Urinary bladder (tissue), 4 donors: ENCODE data around the gene SEC14L1. TPM values are rescaled to one million over a fixed set of nuclear protein-coding genes. Genes with fewer than 3 reads are reported as not detected.
A peak's percentile ranks its signal among the peaks of the same experiment; 100 is the strongest.
"Not testable (repeated sequence)": the region's sequence is repeated elsewhere in the genome, so short reads cannot be mapped to it uniquely, and the experiment has no call there.

ENCODE experiments used
- DNase-seq: peaks from one replicate; pipeline ENCODE4 v3.0.0-alpha.2; 2015; ENCODE audit errors: extremely low spot score
- H3K27ac ChIP-seq: one replicate; pipeline ENCODE4 v1.5.1; 2013; ENCODE audit warnings: low read depth, mild to moderate bottlenecking, moderate library complexity
- H3K36me3 ChIP-seq: one replicate; pipeline ENCODE4 v1.6.1; 2013; ENCODE audit warnings: mild to moderate bottlenecking, moderate library complexity; ENCODE audit not compliant: insufficient read depth
- H3K4me1 ChIP-seq: one replicate; pipeline ENCODE4 v1.6.1; 2013; ENCODE audit warnings: mild to moderate bottlenecking, moderate library complexity; ENCODE audit not compliant: insufficient read depth
- H3K4me3 ChIP-seq: one replicate; pipeline ENCODE4 v1.5.1; 2013; ENCODE audit warnings: low read depth, low read length
- WGBS: extraction: QIAGEN DNeasy Blood & Tissue Kit; methylation state at CpG from one replicate; pipeline ENCODE4 v1.1.7; 2013; 5-methylcytosine and 5-hydroxymethylcytosine counted together
- polyA plus RNA-seq: library from polyadenylated mRNA; stranded (reverse); fragments of 200-250 nt; gene quantifications from one replicate; pipeline ENCODE4 v1.2.3, GENCODE V29; 2013
- total RNA-seq: library from RNA; depleted of rRNA; stranded (reverse); fragments of >200 nt; gene quantifications from one replicate; pipeline ENCODE4 v1.2.3, GENCODE V29; 2014
- donor health status: healthy with polysubstance abuse.
- donor health status: healthy.

SEC14L1 gene
- total and polyA plus RNA-seq, 2 donors = 48.9 to 50.9 TPM

DNA sequence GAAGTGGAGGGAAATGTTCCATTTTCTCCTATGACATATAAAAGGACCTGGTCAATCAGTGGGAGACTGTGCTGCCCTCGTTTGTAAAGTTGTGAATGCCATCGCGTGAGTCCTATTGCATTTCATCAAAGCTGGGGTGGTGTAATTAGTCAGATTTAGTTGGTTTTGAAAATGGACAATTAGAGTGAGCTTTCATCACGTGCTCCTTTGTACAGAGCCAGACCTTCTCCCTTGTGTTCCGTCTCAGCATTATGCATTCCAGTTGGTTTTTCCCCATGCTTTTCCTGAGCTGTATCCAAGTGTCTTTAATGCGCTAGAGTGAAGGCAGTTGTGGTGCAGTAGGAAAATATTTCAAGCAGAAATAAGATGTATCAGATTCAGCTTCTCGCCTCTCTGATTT is 10.4 kb downstream of the SEC14L1 start:
- Histone ChIP-seq H3K4me1 (no peaks in the 10 kb centered on the region), H3K36me3 (no peaks in the 10 kb centered on the region), H3K4me3 (no peak overlapping the region), H3K27ac (no peak overlapping the region)
- WGBS = 70% methylated on average over 7 of the region's 7 CpGs
- no peak for DNase-seq

GRCh38 chr17:77152056-77152455 is 11.3 kb downstream of the SEC14L1 start:
- 85% methylated on average over 6 of the region's 6 CpGs for WGBS
- not testable (repeated sequence) for H3K36me3 ChIP-seq, H3K4me1 ChIP-seq, H3K4me3 ChIP-seq, DNase-seq, H3K27ac ChIP-seq

DNA sequence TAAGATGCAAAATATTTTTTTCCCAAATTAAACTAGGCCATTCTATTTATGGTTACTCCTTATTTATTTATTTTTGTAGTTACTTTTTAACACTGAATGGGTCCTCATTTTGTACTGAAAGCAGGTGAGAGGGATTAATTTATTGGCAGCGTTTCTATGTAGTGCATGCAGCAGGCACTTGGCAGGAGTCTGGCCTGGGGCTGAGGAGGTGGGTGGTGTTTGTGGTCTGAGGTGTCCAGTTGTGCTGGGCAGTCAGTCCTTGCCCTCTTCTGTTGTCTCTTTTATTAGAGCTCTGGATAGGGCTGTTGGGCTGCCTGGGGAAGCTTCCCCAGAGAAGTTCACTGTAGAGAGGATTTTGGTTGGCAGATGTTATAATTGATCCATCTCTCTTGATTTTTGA is 12.7 kb downstream of the SEC14L1 start:
- Histone ChIP-seq H3K36me3 (no peaks in the 10 kb centered on the region), H3K27ac (no peak overlapping the region), H3K4me3 (no peak overlapping the region), H3K4me1 (no peaks in the 10 kb centered on the region)
- DNase-seq = no peak
- 30% methylated on average over 1 of the region's 1 CpG for WGBS

DNA sequence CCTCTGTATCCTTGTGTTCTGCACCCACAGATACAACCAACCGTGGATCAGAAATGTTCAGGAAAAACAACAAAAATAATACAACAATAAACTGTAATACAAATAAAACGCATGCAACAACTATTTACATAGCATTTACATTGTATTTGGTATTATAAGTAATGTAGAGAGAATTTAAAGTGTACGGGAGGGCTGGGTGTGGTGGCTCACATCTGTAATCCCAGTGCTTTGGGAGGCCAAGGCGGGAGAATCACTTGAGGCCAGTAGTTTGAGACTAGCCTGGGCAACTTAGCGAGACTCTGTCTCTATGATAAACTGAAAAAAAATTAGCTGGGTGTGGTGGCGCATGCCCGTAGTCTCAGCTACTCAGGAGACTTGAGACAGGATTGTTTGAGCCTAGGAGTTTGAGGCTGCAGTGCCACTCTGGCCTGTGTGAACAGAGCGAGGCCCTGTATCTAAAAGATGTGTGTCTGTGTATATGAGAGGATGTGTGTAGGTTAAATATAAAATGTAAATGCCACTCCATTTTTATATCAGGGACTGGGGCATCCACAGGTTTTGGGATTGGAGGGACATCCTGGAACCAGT is 13.3 kb downstream of the SEC14L1 start:
- Histone ChIP-seq H3K4me1 (no peaks in the 10 kb centered on the region), H3K36me3 (no peaks in the 10 kb centered on the region), H3K27ac (no peak overlapping the region), H3K4me3 (no peak overlapping the region)
- 83% methylated on average over 8 of the region's 8 CpGs for WGBS
- no peak for DNase-seq

DNA sequence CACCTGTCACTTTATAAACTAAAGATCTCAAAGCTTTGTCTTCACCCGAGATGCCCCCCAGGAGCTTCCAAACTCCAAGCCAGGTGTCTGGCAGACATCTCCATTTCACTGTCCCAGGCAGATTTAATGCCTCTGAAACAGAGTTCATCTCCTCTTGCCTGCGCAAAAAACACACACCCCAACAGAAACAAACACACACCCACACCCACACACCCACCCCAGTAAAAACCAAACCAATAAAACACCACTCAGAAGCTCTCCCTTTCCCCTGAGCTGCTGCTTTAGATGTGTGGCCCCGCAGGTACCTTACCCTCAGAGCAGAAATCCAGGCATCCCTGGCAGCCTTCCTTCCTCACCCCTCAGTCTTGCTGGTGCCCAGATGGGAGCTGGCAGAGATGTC is 14.4 kb downstream of the SEC14L1 start:
- Histone ChIP-seq H3K27ac (no peak overlapping the region), H3K4me3 (no peak overlapping the region), H3K4me1 (no peaks in the 10 kb centered on the region), H3K36me3 (no peaks in the 10 kb centered on the region)
- no peak for DNase-seq
- WGBS = 65% methylated on average over 3 of the region's 3 CpGs

DNA sequence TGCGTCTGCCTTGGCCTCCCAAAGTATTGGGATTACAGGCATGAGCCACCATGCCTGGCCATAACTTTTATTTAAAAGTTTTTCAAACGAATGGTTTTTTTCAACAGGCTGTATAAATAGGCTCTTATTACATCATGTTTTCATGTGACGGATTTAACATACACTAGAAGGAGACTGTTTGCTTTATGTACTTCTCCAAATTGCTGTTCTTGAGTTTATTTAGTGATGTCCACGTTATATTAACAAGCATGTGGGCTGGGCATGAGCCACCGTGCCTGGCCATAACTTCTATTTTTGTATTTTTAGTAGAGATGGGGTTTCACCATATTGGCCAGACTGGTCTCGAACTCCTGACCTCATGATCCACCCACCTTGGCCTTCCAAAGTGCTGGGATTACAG is 17.0 kb downstream of the SEC14L1 start:
- H3K4me3 ChIP-seq, H3K27ac ChIP-seq, H3K36me3 ChIP-seq, DNase-seq, H3K4me1 ChIP-seq: not testable (repeated sequence)
- 66% methylated on average over 6 of the region's 6 CpGs for WGBS

GRCh38 chr17:77160091-77160874 is 19.5 kb downstream of the SEC14L1 start:
- no peak for DNase-seq
- Histone ChIP-seq H3K4me3 (no peak overlapping the region), H3K36me3 (no peaks in the 10 kb centered on the region), H3K27ac (no peak overlapping the region), H3K4me1 (no peaks in the 10 kb centered on the region)
- WGBS = 45% methylated on average over 6 of the region's 6 CpGs

- H3K4me1 ChIP-seq = no peaks in the 10 kb centered on the region
- no peak overlapping the region for H3K4me3 ChIP-seq
- no peaks in the 10 kb centered on the region for H3K36me3 ChIP-seq
- peak overlapping the region; percentile 18 for H3K27ac ChIP-seq
- 80% methylated on average over 8 of the region's 8 CpGs for WGBS
- no peak for DNase-seq
Measured at GRCh38 chr17:77160875-77161530, 20.2 kb downstream of the SEC14L1 start.

- WGBS = 92% methylated on average over 17 of the region's 17 CpGs
- DNase-seq = no peak
- Histone ChIP-seq H3K27ac (no peak overlapping the region), H3K36me3 (no peaks in the 10 kb centered on the region), H3K4me3 (no peak overlapping the region), H3K4me1 (no peaks in the 10 kb centered on the region)
Measured at GRCh38 chr17:77161953-77162352, 21.2 kb downstream of the SEC14L1 start.

DNA sequence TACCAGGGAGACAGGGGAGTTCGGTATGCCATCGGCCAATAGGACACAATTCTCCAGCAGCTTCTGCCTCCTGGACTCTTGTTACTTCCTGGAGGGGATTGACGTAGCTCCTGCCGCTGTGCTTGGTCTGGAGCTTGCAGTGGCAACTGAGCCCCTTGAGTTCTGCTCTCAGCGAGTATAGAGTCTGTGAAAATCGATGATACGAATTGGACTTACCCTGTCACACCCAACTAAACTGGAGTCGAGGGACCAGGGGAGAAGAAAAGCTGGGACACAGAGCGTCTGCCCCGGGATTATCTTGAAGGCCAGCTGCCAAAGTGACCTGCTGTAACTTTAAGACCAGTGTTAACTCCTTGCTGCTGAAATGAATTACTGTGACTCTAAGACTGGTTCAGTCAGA is 22.2 kb downstream of the SEC14L1 start:
- no peak overlapping the region for H3K4me3 ChIP-seq
- H3K4me1 ChIP-seq = no peaks in the 10 kb centered on the region
- no peak for DNase-seq
- WGBS = 27% methylated on average over 10 of the region's 10 CpGs
- no peak overlapping the region for H3K27ac ChIP-seq
- no peaks in the 10 kb centered on the region for H3K36me3 ChIP-seq

- 80% methylated on average over 17 of the region's 17 CpGs for WGBS
- H3K4me1 ChIP-seq = no peaks in the 10 kb centered on the region
Measured at GRCh38 chr17:77163511-77164280, 22.9 kb downstream of the SEC14L1 start.

GRCh38 chr17:77164483-77165091 is 23.8 kb downstream of the SEC14L1 start:
- no peaks in the 10 kb centered on the region for H3K4me1 ChIP-seq
- DNase-seq = no peak
- H3K4me3 ChIP-seq = no peak overlapping the region
- H3K27ac ChIP-seq = no peak overlapping the region
- 70% methylated on average over 7 of the region's 7 CpGs for WGBS
- H3K36me3 ChIP-seq = no peaks in the 10 kb centered on the region

More at GRCh38 chr17:77163511-77164280, 22.9 kb downstream of the SEC14L1 start:
- DNase-seq = no peak
- Histone ChIP-seq H3K4me3 (no peak overlapping the region), H3K36me3 (no peaks in the 10 kb centered on the region), H3K27ac (no peak overlapping the region)

DNA sequence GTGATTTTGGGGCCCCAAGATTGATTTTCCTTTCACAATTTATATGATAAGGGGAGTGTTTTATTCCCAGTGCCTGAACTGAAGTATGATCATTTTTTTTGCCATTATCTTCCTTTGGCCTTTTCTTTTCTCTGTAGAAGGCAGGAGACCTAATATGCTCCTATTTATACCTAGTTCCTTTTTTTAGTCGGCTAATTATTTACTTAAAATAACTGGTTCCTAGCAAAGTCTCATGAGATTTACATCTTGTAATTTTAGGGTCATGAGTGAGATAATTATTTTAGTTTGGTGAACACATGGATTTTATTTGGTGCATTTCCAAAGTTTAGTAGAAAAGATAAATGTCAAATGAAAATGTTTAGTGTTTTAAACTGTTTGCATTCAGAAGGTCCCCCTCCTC is 24.8 kb downstream of the SEC14L1 start:
- DNase-seq = no peak
- Histone ChIP-seq H3K4me1 (no peaks in the 10 kb centered on the region), H3K4me3 (no peak overlapping the region), H3K36me3 (no peaks in the 10 kb centered on the region), H3K27ac (no peak overlapping the region)
- WGBS = 19% methylated on average over 1 of the region's 1 CpG
